Posterior vena cava (tissue), 2 donors: ENCODE results near the gene TIMM29. TPM values are rescaled to one million over a fixed set of nuclear protein-coding genes. Genes with fewer than 3 reads are reported as not detected.
"Not testable (repeated sequence)": the region's sequence is repeated elsewhere in the genome, so short reads cannot be mapped to it uniquely, and the experiment has no call there.

Source experiments
- DNase-seq: peaks from one replicate; pipeline ENCODE4 v3.0.0-alpha.2; 2020; ENCODE audit warnings: low spot score
- intact Hi-C, 2 donors: fragments of 100-400 bp; cut with DNase I; formaldehyde crosslinking; loops; one replicate each; pipeline versions ENCODE4 v1.14.1 to v1.14.2; 2022 to 2023
- total RNA-seq, 2 donors: library from RNA; stranded (reverse); fragmentation: NEBNext Ultra II Directional; extraction: Animal tissue kit (Norgen Biotek cat#: 25700); gene quantifications; one replicate each; pipeline ENCODE4 v1.2.1, GENCODE V29; 2021
- donor health status: DM: yes; HTN: yes; CAD: no.
- donor health status: DM: yes; HTN: yes; CAD: no.

TIMM29 gene
- total RNA-seq, 2 donors from 2014 or later, result 9.4 to 11.6 TPM

DNA sequence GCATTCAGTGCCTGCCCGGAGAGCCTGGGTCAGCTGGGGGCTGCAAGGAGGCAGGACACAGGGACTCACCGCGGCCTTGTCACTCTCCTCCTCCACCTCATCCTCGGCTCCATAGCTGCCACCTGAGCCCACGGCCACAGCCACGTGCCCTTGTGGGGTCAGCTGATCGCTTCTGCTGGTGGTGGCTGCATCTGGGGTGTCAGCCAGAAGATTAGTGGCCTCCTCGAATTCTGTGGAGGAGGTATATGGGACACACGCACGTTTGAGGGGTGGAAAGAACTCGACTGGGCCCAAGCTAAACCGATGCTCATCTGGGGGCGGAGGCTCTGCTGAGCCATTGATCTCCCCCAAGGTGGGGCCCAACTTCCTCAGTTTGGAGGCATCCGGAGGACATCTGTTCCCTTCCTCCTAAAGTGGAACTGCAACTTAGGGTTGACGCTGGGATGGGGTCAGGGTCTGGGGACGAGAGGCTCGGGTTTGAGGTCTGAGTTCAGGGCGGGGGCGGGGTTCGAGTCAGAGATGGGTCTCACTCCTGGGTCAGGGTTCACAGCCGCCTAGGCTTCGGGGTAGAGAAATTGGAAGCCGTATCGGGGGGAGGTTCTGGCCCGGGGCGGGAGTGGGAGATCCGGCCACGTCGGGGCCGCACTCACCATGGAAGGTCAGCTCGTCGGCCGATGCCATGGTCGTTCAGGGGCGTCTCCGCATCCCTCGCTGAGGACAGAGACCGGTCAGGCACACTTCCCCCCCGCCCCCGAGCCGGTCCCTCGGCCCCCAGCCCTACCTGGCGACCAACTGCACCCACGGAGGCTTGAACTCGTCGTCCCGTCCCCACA lies 665 bp upstream of the TIMM29 start:
- DNase-seq, result no peak
- intact Hi-C loops, result no loop called here

DNA sequence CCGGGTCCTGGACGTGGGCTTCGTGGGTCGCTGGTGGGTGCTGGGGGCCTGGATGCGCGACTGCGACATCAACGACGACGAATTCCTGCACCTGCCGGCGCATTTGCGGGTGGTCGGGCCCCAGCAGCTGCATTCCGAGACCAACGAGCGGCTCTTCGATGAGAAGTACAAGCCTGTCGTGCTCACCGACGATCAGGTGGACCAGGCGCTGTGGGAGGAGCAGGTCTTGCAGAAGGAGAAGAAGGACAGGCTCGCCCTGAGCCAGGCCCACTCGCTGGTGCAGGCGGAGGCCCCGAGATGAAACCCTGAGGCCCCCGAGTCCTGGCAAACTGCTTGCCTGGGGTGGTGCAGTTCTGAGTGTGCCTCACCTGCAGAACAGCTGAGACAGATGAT lies 787 bp downstream of the TIMM29 start:
- DNase-seq, result no peak
- intact Hi-C loops, result no loop called here

DNA sequence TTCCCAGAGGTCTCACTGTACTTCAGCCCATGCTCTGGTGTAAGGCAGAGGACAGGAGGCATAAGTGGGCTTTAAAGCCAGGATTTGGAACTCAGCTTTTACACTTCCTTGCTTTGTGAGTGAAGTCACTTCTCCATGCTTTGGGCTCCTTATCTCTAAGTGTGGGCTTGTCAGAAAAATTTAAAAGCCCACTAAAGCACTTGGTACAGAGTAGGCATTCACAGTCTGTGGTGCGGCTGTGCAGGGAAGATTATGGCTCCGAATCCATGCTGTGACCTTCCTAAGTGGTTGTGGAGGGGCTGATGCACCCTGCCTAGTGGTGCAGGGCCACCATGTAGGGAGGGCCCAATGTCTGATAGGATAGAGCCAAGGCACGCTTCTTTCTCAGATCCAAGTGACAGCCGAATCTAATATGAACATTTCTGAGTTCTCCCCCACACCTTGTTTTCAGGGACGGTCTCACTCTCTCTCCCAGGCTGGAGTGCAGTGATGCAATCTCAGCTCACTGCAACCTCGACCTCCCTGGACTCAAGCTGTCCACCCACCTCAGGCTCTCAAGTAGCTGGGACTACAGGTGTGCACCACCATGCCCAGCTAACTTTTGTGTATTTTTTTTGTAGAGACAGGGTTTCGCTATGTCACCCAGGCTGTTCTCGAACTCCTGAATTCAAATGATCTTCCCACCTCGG lies 6.9 kb downstream of the TIMM29 start:
- intact Hi-C loops, result no loop called here
- DNase-seq, result no peak

DNA sequence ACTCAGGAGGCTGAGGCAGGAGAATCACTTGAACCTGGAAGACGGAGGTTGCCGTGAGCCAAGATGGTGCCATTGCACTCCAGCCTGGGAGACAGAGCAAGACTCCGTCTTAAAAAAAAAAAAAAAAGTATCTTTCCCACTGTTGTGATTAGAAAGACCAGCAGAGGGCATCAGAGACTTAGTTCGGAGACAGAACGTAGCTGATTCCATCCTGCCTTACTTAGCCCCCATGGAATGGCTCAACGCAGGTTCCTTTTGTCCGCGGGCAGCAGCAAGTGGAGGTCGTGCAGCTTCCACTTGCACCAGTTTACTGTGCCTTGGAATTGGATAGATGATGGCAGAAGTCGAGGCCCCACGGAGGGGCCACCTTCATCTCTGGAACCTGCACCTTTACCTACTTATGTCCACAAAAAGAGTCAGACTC lies 8.1 kb downstream of the TIMM29 start:
- intact Hi-C loops, result no loop called here

DNA sequence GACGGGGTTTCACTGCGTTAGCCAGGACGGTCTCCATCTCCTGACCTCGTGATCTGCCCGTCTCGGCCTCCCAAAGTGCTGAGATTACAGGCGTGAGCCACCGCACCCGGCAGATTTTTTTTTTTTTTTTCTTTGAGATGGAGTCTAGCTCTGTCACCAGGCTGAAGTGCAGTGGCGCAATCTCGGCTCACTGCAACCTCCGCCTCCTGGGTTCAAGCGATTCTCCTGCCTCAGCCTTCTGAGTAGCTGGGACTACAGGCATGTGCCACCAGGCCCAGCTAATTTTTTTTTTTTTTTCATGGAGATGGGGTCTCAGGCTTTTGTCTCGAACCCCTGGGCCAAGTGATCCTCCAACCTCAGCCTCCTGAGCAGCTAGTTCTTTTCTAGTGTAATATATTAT lies 13.0 kb downstream of the TIMM29 start:
- intact Hi-C loops, result loop anchor here in 1 of 2 donors (5.0 kb wide), 1 partner anchor 86 kb away; no protein-coding TSS in a partner anchor

More for the DNA sequence above, 8.1 kb downstream of the TIMM29 start:
- DNase-seq, result no peak

DNA sequence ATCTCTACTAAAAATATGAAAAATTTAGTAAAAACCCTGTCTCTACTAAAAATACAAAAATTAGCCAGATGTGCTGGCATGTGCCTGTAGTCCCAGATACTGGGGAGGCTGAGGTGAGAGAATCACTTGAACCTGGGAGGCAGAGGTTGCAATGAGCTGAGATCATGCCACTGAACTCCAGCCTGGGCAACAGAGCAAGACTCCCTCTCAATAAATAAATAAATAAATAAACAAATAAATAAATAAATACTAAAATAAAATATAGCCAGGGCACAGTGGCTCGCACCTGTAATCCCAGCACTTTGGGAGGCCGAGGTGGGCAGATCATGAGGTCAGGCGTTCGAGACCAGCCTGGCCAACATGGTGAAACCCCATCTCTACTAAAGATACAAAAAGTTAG lies 14.8 kb downstream of the TIMM29 start:
- DNase-seq, result not testable (repeated sequence)
- intact Hi-C loops, result loop anchor here in 1 of 2 donors (5.0 kb wide), 1 partner anchor 84 kb away; no protein-coding TSS in a partner anchor

More for the DNA sequence above, 13.0 kb downstream of the TIMM29 start:
- DNase-seq, result not testable (repeated sequence)

DNA sequence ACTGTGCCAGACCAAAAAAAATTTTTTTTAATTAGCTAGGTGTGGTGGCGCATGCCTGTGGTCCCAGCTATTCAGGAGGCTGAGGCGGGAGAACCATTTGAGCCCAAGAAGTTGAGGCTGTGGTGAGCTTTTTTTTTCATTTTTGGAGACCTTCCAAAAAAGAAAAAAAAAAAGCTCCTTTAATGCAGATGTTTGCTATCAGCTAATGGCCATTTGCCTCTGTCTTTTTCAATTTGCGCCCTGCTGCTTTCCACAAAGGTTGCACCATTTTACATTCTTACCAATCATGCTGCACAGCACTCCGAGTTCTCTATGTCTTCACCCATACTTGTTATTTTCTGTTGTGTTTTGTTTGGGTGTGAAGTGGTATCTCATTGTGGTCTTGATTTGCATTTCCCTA lies 16.7 kb downstream of the TIMM29 start:
- DNase-seq, result no peak
- intact Hi-C loops, result no loop called here

DNA sequence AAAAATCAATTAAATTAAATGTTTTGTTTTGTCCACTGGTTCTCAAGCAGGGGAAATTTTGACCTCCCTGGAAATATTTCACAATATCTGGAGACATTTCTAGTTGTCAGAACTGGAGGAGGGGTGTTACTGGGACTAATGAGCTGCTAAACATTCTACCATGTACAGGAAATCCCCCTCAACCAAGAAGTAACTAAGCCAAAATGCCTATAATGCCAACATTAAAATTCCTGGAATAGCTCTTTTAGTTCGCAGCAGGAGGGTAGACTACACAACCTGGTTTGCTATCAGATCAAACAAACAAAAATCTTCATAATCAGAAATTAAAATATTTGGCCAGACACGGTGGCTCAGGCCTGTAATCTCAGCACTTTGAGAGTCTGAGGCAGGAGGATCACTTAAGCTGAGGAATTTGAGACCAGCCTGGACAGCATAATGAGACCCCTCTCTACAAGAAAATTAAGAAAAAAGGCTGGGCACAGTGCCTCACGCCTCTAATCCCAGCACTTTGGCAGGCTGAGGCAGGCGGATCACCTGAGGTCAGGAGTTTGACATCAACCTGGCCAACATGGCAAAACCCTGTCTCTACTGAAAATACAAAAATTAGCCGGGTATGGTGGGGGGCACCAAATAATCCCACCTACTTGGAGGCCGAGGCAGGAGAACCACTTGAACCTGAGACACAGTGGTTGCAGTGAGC lies 18.5 kb downstream of the TIMM29 start:
- intact Hi-C loops, result no loop called here
- DNase-seq, result no peak

DNA sequence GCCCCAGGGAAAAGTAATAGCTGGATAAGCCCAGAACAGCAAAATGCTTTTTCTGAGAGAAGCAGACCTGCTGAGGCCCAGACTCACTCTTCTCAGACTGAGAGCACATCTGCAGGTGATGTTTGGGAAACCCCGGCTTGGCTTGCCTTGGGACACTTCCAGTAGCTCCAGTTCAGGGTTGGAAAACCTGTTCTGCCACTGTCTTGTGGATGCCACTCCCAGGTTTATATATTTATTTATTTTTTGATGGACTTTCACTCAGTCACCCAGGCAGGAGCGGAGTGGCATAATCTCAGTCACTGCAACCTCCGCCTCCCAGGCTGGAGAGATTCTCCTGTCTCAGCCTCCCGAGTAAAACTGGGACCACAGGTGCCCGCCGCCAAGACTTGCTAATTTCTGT lies 24.2 kb downstream of the TIMM29 start:
- intact Hi-C loops, result loop anchor here (2.0 to 10.0 kb wide), 2 partner anchors 52 to 62 kb away; no protein-coding TSS in a partner anchor
- DNase-seq, result no peak

DNA sequence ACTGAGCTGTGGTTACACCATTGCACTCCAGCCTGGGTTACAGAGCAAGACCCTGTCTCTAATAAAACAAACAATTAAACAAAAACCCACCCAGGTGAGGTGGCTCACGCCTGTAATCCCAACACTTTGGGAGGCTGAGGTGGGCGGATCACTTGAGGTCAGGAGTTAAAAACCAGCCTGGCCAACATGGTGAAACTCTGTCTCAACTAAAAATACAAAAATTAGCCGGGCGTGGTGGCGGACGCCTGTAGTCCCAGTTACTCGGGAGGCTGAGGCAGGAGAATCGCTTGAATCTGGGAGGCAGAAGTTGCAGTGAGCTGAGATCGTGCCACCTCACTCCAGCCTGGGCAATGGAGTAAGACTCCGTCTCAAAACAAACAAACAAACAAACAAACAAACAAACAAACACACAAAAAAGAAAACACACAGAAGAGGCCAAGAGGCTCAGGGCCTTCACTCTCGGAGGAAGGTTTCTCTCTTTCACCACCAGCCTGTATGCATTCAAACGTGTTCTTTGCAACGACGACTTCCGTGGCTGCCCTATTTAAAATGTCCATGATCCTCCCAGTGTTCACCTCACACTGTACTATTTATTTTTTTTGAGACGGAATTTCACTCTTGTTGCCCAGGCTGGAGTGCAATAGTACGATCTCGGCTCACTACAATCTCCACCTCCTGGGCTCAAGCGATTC lies 30.8 kb downstream of the TIMM29 start:
- intact Hi-C loops, result loop anchor here in 1 of 2 donors (10.0 kb wide), 1 partner anchor 55 kb away; no protein-coding TSS in a partner anchor
- DNase-seq, result not testable (repeated sequence)

DNA sequence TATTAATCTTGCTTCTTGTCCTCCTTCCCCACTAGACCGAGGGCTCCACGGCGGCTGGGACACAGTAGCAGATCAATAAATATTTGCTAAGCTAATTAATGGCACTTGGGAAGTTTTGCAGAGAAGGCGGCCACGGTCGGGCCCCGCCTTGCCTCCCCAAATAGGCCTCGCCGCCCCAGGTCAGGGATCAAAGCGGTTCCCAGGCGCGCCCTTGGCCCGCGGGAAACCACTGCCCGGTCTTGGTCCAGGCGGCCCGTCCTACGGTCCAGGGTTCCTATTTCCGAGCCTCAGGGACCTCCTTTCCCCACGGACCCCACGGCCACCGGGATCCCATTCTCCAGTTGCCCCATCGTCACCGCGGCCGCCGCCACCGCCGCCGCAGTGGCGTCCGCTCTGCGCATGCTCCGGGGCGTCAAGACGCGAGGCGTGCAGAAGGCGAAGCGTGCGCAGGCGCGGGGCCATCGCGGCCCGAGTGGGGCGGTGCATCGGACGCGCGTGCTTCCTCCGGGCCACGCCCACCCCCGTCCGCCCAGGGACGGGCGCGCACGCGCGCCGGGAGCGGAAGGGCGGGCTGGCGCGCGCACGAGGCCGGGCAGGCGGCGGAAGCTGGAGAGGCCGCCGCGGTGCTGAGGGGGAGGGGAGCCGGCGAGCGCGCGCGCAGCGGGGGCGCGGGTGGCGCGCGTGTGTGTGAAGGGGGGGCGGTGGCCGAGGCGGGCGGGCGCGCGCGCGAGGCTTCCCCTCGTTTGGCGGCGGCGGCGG lies 31.9 kb downstream of the TIMM29 start, which contains the start of gene SMARCA4:
SMARCA4 (plus strand) TSS at position 717 of the 759 bp plus-strand sequence. CDS start 23,122 bp downstream, outside the sequence.
- intact Hi-C loops, result no loop called here
- DNase-seq, result peak; percentile 99

DNA sequence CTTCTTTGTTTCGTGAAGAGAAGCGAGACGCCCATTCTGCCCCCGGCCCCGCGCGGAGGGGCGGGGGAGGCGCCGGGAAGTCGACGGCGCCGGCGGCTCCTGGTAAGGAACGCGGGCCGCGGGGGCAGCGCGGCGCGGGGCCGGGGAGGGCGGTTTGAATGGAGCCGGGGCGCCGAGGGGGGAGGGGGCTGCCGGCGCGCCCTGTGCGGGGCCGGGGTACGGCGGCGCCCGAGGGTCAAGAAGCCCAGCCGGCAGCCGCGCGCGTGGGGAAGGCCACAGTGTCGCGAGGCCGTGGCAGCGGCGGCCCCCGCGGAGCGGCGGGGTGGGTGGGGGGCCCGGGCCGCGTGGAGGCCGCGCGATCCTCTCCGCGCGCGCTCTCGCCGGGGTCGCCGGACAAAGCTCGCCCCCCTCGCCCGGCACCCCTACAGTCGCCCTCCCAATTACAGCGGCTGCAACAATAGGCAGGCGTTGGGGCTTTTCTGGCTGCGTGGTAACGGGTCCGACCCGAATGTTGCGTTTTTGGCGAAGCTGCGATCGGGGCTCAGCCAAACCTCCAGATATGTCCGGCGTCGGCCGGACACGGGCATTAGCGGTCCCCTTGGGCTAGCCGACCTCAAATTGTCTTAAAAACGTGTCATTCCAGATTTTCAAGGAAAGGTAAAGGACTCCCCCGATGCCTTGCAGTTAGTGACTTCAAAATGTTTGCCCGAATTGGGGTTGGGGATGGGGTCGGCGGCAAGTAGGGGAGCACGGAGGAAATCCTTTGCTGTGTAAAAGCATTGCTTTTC lies 32.7 kb downstream of the TIMM29 start:
- peak; percentile 86 for DNase-seq
- intact Hi-C loops, result no loop called here

DNA sequence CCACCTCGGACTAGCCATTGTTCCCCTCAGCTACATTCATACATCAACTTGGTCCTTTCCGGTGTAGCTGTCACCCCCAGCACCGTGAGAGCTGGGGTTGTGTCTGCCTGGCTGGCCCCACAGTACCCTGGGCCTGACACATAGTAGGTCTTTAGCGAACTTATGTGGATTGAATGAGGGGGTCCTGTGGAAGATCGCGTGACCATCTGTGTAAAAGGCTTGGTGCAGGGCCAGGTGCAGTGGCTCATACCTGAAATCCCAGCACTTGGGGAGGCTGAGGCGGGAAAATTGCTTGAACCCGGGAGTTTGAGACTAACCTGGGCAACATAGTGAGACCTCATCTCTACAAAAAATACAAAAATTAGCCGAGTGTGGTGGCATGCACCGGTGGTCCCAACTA lies 34.3 kb downstream of the TIMM29 start:
- no peak for DNase-seq
- intact Hi-C loops, result no loop called here

DNA sequence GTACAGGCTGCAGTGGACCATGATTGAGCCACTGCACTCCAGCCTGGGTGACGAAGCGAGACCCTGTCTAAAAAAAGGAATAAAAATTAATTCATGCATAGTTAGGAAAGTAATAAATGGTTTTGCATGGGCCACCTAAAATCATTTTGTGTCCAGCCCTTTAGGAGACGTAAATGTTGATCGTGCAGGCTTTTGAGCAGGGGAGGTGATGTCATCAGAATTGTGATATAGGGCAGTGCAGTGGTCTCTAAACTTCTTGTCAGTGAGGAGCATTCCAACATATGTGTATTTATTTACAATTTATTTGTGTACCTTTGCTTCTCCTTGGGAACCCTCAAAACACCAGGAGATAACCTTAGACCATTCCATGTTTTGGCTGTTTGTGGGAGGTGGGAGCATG lies 35.3 kb downstream of the TIMM29 start:
- intact Hi-C loops, result no loop called here
- DNase-seq, result no peak

DNA sequence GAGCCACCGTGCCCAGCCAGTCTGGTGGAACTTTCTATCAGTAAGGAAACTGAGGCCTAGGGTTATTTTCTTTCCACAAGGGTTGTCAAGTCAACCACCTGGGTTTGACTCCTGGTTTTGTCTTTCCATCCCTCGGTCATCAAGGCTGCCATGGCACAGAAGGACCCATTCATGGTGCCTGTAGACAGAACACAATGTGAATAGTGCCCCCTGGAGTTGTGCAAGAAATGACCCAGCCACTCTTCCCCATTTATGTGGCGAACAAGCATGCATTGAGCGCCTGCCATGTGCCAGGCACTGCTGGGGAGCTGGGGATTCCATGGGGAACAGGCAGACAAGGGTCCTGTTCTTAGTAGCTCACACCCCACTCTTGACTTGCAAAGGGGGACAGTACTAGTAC lies 36.3 kb downstream of the TIMM29 start:
- DNase-seq, result no peak
- intact Hi-C loops, result no loop called here

DNA sequence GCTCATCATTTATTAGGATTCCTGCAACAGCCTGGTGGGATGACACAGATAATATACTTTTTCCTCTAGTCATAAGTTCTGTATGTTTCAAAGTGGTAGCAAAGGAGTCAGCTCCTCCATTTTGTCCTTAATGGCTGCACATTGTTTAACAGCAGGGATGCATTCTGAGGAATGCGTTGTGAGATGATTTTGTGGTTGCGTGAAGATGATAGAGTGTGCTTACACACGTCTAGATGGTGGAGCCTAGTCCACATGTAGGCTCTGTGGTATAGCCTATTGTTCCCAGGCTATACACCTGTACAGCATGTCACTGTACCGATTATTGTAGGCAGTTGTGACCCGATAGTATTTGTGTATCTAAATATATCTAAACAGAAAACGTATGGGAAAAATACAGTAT lies 36.8 kb downstream of the TIMM29 start:
- no peak for DNase-seq
- intact Hi-C loops, result no loop called here

DNA sequence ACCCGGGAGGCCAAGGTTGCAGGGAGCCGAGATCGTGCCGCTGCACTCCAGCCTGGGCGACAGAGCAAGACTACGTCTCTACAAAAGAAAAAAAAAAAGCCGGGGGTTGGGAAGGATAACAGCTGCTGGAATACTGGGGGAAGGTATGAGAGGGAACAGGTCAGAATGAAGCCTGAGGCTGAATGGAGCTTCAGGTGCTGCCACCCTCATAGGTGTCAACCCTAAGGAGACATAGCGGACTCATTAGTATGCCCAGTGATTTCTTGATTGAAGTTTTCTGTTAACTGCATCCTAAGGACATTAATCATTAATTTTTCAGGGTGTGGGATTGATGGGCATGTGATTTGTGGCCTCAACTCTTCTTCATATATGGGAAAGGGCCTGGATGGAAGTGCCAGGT lies 38.2 kb downstream of the TIMM29 start:
- DNase-seq, result no peak
- intact Hi-C loops, result no loop called here
